Bronchial epithelial cell (primary cell): Measurements from ENCODE around the gene GANAB. TPM values are rescaled to one million over a fixed set of nuclear protein-coding genes. Genes with fewer than 3 reads are reported as not detected.
"Not testable (repeated sequence)": the region's sequence is repeated elsewhere in the genome, so short reads cannot be mapped to it uniquely, and the experiment has no call there.

Source experiments
- DNase-seq: peaks from one replicate; pipeline ENCODE4 v3.0.0-alpha.2; 2010; ENCODE audit warnings: low read depth
- FAIRE-seq: peaks from 2 replicates; lab custom pipeline; 2011; peaks lifted over from hg19 to GRCh38; lab: Jason Lieb, UNC
- H3K27me3 ChIP-seq: 2 replicates; pipeline ENCODE4 v1.5.1; 2011; ENCODE audit warnings: low read length; ENCODE audit not compliant: control insufficient read depth, insufficient read depth
- H3K36me3 ChIP-seq: 2 replicates; pipeline ENCODE4 v1.5.1; 2011; ENCODE audit warnings: low read length; ENCODE audit not compliant: control insufficient read depth, insufficient read depth
- H3K4me3 ChIP-seq: 2 replicates; pipeline ENCODE4 v1.5.1; 2011; ENCODE audit warnings: mild to moderate bottlenecking, low read depth, low read length, control low read depth
- total RNA-seq: library from RNA; depleted of rRNA; stranded (reverse); fragments of >200 nt; gene quantifications from 2 replicates; pipeline ENCODE4 v1.2.1, GENCODE V29; 2014
- TF ChIP-seq, protein P1 (sequence below): IDR thresholded peaks from 2 replicates; pipeline ENCODE4 v1.5.1; 2011; ENCODE audit warnings: mild to moderate bottlenecking, moderate library complexity, low read length, control low read depth, inconsistent platforms; ENCODE audit not compliant: insufficient read depth, severe bottlenecking

GANAB gene
- total RNA-seq, 1 donor from 2014 or later, result 138 TPM

GRCh38 chr11:62591448-62592145, 54.8 kb downstream of the GANAB start, which contains the start of gene TUT1:
TSS of gene TUT1 (minus strand) at chr11:62591523. CDS start at chr11:62591485, 38 bp downstream.
- Histone ChIP-seq H3K27me3 (no peaks in the 10 kb centered on the region), H3K4me3 (peak within 1 kb of the TSS; percentile 64), H3K36me3 (peaks cover 21% of the 10 kb centered on the region)
- DNase-seq (peak; percentile 98), FAIRE-seq (peak; percentile 50)
- TF ChIP-seq, protein P1, sequence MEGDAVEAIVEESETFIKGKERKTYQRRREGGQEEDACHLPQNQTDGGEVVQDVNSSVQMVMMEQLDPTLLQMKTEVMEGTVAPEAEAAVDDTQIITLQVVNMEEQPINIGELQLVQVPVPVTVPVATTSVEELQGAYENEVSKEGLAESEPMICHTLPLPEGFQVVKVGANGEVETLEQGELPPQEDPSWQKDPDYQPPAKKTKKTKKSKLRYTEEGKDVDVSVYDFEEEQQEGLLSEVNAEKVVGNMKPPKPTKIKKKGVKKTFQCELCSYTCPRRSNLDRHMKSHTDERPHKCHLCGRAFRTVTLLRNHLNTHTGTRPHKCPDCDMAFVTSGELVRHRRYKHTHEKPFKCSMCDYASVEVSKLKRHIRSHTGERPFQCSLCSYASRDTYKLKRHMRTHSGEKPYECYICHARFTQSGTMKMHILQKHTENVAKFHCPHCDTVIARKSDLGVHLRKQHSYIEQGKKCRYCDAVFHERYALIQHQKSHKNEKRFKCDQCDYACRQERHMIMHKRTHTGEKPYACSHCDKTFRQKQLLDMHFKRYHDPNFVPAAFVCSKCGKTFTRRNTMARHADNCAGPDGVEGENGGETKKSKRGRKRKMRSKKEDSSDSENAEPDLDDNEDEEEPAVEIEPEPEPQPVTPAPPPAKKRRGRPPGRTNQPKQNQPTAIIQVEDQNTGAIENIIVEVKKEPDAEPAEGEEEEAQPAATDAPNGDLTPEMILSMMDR, result no peak

DNA sequence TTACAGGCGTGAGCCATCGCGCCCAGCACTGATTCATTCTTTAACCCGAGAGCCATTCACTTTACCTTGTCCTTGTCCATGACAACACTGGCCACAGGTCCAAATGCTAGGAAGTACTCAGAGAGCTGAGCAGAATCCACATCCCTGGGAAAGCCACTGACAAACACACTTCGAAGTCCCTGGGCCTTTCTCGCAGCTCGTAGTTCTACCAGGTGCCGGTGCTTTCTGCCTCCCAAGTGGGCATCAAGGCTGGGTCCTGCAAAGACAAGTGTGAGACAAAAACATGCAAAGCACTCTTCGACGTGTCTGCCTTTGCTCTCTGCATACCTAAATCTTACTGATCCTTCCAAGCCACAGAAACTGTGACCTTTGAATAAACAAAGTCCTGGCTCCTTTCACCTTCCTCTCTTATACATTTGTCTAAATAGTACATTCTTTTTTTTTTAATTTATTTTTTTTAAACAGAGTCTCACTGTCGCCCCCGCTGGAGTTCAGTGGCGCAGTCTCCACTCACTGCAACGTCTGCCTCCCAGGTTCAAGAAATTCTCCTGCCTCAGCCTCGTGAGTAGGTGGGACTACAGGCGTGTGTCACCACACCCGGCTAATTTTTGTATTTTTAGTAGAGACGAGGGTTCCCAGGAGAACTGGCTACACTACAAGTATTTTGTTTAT, 57.3 kb downstream of the GANAB start:
- H3K27me3 ChIP-seq, result no peaks in the 10 kb centered on the region
- FAIRE-seq, result no peak
- no peak overlapping the region for H3K4me3 ChIP-seq
- peaks cover 15% of the 10 kb centered on the region for H3K36me3 ChIP-seq
- TF ChIP-seq, protein P1, result peak; percentile 24
- DNase-seq, result no peak

DNA sequence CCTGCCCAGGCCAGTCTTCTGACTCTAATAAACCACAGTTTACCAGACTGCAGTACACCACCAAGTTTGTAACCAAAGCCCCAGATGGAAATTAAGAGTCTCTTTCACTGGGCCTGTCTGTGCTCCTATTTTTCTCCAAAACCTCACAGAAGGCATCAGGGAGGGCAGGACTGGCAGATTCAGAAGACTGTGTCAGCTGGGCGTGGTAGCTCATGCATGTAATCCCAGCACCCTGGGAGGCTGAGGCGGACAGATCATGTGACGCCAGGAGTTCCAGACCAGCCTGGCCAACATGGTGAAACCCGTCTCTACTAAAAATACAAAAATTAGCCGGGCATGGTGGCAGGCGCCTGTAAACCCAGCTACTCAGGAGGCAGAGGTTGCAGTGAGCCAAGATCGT, 61.1 kb downstream of the GANAB start:
- not testable (repeated sequence) for DNase-seq, H3K27me3 ChIP-seq, FAIRE-seq, H3K4me3 ChIP-seq
- peaks cover 18% of the 10 kb centered on the region for H3K36me3 ChIP-seq

GRCh38 chr11:62581735-62582134, 64.7 kb downstream of the GANAB start:
- DNase-seq, H3K4me3 ChIP-seq, H3K27me3 ChIP-seq, FAIRE-seq: not testable (repeated sequence)
- peaks cover 18% of the 10 kb centered on the region for H3K36me3 ChIP-seq

GRCh38 chr11:62580959-62581715, 65.3 kb downstream of the GANAB start:
- TF ChIP-seq, protein P1, result no peak
- H3K4me3 ChIP-seq, result no peak overlapping the region
- DNase-seq, result no peak
- FAIRE-seq, result no peak
- no peaks in the 10 kb centered on the region for H3K27me3 ChIP-seq
- peaks cover 20% of the 10 kb centered on the region for H3K36me3 ChIP-seq

DNA sequence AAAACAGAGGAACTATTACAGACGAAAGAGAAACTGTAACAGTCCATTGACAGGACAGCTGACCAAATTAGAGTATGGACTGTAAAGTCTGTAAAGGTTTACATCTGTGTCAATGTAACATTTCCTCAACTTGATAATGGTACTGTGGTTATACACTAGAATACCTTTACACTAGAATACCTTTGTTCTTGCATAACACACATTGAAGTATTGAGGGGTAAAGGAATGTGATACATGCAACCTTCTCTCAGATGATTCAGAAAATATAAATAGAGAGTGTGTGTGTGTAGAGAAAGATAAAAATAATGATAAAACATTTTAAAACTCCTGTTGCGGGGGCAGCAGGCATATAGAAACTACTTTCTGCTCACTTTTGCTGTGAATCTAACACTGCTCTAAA, 67.2 kb downstream of the GANAB start:
- Histone ChIP-seq H3K36me3 (peaks cover 18% of the 10 kb centered on the region), H3K4me3 (no peak overlapping the region), H3K27me3 (no peaks in the 10 kb centered on the region)
- FAIRE-seq (no peak), DNase-seq (no peak)
- TF ChIP-seq, protein P1, result no peak
